Left ventricle myocardium inferior (tissue), 1 donor: ENCODE measurements around the gene HOTAIR. TPM values are rescaled to one million over a fixed set of nuclear protein-coding genes. Genes with fewer than 3 reads are reported as not detected.
A peak's percentile ranks its signal among the peaks of the same experiment; 100 is the strongest.

ENCODE experiments used
- DNase-seq: peaks from one replicate; pipeline ENCODE4 v3.0.0-alpha.2; 2020
- H3K27ac ChIP-seq: fragments of 200-600 bp; replicated peaks from 2 replicates; pipeline ENCODE4 v1.8.0; 2021
- H3K27me3 ChIP-seq: fragments of 200-600 bp; 2 replicates; pipeline ENCODE4 v1.8.0; 2021; ENCODE audit warnings: low read depth
- H3K36me3 ChIP-seq: fragments of 200-600 bp; 2 replicates; pipeline ENCODE4 v1.8.0; 2021
- H3K4me1 ChIP-seq: fragments of 200-600 bp; 2 replicates; pipeline ENCODE4 v1.8.0; 2021
- H3K4me3 ChIP-seq: fragments of 200-600 bp; 2 replicates; pipeline ENCODE4 v1.8.0; 2021; ENCODE audit warnings: mild to moderate bottlenecking, moderate library complexity
- H3K9me3 ChIP-seq: fragments of 200-600 bp; replicated peaks from 2 replicates; pipeline ENCODE4 v1.8.0; 2021
- intact Hi-C: fragments of 100-400 bp; cut with micrococcal nuclease; formaldehyde crosslinking; loops from one replicate; pipeline ENCODE4 v1.11.0; 2022
- total RNA-seq: library from RNA; stranded (reverse); fragmentation: NEBNext Ultra II Directional; extraction: Animal tissue kit (Norgen Biotek cat#: 25700); gene quantifications from one replicate; pipeline ENCODE4 v1.2.1, GENCODE V29; 2021
- TF ChIP-seq, protein P1 (sequence below): fragments of 200-600 bp; IDR thresholded peaks from 2 replicates; pipeline ENCODE4 v1.8.0; 2021; ENCODE audit warnings: antibody characterized with exemption, mild to moderate bottlenecking, borderline replicate concordance
- donor health status: DM: no; HTN: yes; CAD: no; lungs with severe emphysema.

Gene HOTAIR
- total RNA-seq, 1 donor from 2014 or later: not detected

DNA sequence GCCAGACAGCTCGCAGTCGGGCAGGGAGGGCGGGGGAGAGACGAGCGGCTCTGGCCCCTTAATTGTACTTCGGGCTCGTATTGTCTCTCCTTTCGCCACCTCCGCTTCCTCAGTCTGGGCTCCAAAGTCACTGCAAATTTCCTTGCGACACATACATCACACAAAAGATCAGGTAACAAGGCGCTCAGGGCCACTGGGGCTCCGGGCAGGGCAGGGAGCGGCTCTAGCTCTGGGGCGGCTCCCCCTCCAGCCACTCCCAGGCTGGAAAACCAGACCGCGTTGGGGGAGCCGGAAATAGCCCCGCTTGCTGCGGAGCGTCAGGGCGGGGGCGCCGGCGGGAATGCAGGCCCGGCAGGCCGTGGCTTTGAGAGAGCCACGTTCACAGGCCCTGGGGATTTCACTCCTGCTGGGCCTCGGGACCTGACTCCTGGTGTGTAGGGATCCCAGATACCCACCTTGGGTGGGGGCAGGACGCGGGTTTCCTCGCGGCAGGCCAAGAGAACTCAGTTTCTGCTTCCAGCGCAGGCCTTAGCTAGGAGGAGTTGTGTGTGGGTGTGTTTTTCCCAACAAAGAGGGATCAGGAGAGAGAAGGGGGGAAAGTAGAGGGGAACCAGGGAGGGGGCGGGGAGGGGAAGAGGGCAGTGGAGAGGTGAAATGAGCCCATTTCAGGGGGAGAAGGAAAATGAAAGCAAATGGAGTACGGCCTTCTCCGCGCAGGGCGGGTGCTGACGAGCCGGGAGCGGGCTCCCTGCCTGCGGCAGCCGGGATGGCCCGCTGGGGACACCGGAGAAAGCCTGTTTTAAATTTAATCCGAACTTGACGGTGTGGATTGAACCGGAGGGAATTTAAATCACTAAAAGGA is 20.9 kb upstream of the HOTAIR start:
- intact Hi-C loops: no loop called here
- Histone ChIP-seq H3K27me3 (peaks cover 100% of the 10 kb centered on the region), H3K36me3 (no peaks in the 10 kb centered on the region), H3K4me1 (peaks cover 35% of the 10 kb centered on the region), H3K27ac (no peak overlapping the region), H3K4me3 (peak overlapping the region; percentile 66), H3K9me3 (no peaks in the 10 kb centered on the region)
- TF ChIP-seq, protein P1, sequence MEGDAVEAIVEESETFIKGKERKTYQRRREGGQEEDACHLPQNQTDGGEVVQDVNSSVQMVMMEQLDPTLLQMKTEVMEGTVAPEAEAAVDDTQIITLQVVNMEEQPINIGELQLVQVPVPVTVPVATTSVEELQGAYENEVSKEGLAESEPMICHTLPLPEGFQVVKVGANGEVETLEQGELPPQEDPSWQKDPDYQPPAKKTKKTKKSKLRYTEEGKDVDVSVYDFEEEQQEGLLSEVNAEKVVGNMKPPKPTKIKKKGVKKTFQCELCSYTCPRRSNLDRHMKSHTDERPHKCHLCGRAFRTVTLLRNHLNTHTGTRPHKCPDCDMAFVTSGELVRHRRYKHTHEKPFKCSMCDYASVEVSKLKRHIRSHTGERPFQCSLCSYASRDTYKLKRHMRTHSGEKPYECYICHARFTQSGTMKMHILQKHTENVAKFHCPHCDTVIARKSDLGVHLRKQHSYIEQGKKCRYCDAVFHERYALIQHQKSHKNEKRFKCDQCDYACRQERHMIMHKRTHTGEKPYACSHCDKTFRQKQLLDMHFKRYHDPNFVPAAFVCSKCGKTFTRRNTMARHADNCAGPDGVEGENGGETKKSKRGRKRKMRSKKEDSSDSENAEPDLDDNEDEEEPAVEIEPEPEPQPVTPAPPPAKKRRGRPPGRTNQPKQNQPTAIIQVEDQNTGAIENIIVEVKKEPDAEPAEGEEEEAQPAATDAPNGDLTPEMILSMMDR: no peak
- no peak for DNase-seq

DNA sequence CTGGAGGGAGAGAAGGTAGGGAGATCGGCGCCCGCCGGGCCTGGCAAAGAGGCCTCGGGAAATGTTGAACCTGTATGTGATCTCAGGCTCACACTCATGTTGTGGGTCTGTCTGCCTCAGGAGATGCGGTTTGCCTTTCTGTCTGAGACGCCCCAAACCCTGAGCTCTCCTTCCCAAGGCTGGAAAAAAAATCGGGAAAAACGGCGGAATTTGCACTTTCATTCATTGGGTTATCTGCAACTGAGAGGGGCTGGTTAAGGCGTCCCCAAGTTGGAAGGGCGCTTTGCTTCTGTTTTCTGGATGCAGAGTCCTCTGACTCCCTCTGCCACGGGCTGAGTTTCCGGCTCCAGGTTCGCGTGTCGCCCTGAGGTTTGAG is 20.2 kb upstream of the HOTAIR start:
- no peak overlapping the region for H3K27ac ChIP-seq
- peaks cover 29% of the 10 kb centered on the region for H3K4me1 ChIP-seq
- intact Hi-C loops: no loop called here
- TF ChIP-seq, protein P1: no peak
- peaks cover 100% of the 10 kb centered on the region for H3K27me3 ChIP-seq
- H3K9me3 ChIP-seq: no peaks in the 10 kb centered on the region
- no peaks in the 10 kb centered on the region for H3K36me3 ChIP-seq
- H3K4me3 ChIP-seq: peak overlapping the region; percentile 66
- DNase-seq: no peak

DNA sequence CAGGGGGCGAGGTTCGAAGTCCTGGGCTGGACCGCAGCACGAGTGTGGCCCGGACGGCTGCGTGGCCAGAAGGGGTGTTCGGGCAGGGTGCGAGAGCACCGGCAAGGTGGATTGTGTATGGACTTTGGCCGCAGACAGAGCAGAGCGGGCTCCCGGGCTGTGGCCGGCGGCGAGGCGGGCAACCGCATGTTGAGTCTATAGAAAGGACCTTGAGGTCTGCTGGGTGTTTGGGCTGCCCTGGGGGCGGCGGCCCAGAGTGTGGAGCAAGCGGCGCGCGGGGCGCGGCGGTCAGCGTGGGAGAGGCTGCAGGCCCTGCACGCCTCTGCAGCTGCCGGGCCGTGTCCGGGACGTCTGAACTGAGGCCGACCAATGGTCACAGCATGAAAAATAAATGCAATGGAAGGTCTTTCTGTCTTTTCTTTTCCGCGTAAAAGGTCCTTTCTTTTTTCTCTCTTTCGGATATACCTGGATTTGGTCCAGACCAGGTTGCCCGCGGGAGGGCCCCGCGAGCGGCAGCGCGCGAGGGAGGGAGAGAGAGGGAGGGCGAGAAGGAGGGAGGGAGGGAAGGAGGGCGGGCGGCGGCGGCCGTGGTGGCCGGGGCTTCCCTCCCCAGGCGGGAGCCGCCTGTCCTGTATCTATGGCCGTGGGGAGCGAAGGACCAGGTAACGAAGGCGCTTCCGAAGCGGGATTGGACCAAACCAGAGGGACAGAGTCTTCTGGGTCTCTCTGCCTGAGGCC is 19.7 kb upstream of the HOTAIR start:
- H3K36me3 ChIP-seq: no peaks in the 10 kb centered on the region
- H3K9me3 ChIP-seq: no peaks in the 10 kb centered on the region
- TF ChIP-seq, protein P1: no peak
- no peak for DNase-seq
- H3K27ac ChIP-seq: no peak overlapping the region
- peak overlapping the region; percentile 66 for H3K4me3 ChIP-seq
- peaks cover 100% of the 10 kb centered on the region for H3K27me3 ChIP-seq
- peaks cover 25% of the 10 kb centered on the region for H3K4me1 ChIP-seq
- intact Hi-C loops: no loop called here

DNA sequence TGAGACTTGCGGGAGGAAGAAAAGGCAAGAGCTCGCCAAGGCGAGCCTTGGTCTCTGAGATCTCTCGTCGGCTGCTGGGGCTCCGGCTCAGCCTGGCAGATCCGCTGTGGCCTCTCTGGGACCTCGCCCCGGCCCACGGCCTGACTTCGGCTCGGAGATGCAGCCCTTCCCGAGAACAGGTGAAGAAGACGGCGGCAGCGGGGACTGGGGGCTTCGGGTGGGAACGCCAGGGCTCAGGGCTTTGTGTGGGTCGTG is 19.2 kb upstream of the HOTAIR start:
- intact Hi-C loops: no loop called here
- Histone ChIP-seq H3K4me3 (peak overlapping the region; percentile 66), H3K27me3 (peaks cover 100% of the 10 kb centered on the region), H3K27ac (no peak overlapping the region), H3K9me3 (no peaks in the 10 kb centered on the region), H3K4me1 (peaks cover 30% of the 10 kb centered on the region), H3K36me3 (no peaks in the 10 kb centered on the region)
- DNase-seq: no peak
- TF ChIP-seq, protein P1: no peak

DNA sequence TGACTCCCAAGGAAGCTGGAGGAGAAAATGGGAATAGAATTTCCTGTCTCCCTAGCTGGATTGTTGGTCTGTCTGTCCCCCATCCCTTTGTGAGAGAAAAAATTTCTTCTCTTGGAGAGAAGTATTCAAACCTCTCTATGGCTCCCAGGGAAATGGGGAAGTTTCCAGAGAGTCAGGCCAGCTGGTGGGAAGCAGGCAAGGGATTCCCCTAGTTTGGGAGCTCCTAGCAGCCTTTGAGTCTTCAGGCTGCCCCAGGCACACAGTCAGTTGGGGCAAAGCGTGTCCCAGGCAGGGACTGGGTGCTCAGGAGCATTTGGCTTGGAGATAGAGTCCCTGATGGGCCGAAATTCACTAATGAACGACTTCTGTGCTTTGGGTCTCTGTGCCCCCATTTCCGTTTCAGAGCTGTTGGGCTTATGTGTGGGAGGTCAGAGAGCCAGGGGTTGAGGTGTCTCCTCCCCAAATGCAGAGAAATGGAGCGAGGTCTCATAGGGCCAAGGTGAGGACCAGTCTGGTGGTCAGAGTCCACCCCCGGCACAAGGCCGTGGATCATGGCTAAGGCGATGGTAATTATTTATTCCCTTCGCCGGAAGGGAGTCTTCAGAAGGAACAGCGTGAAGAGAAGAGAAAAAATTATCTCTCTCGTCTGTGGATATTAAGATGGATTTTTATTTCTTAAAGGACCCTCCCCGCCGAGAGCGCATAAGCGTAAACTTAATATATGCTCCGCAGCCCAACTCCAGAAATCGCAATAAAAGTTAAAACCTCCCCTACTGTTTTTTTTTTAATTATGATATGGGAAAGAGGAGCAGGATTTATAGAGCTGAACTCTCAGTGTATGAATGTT is 18.6 kb upstream of the HOTAIR start:
- peaks cover 31% of the 10 kb centered on the region for H3K4me1 ChIP-seq
- H3K27ac ChIP-seq: no peak overlapping the region
- TF ChIP-seq, protein P1: no peak
- no peaks in the 10 kb centered on the region for H3K9me3 ChIP-seq
- intact Hi-C loops: no loop called here
- DNase-seq: no peak
- no peak overlapping the region for H3K4me3 ChIP-seq
- peaks cover 100% of the 10 kb centered on the region for H3K27me3 ChIP-seq
- H3K36me3 ChIP-seq: no peaks in the 10 kb centered on the region
